ENCODE data around the gene OR6C76.
"Not testable (repeated sequence)": the region's sequence is repeated elsewhere in the genome, so short reads cannot be mapped to it uniquely, and the experiment has no call there.

Gene OR6C76

GRCh38 chr12:55425954-55426353, at the start of gene OR6C76:
TSS of gene OR6C76 (plus strand) at chr12:55426254. CDS start at chr12:55426254, 0 bp downstream.
- DNase-seq (ENCODE audit: low read depth) = no peak

GRCh38 chr12:55385891-55386290, 40.2 kb upstream of the OR6C76 start:
- no peak for DNase-seq (ENCODE audit: low read depth)

- DNase-seq (ENCODE audit: low read depth) = no peak
These were observed 33.8 kb upstream of the OR6C76 start for GRCh38 chr12:55392032-55392795.

- no peak for DNase-seq (ENCODE audit: low read depth)
These were observed 29.7 kb upstream of the OR6C76 start for GRCh38 chr12:55396326-55396725.

GRCh38 chr12:55400229-55400628, 25.8 kb upstream of the OR6C76 start, which contains the start of gene OR6C65:
TSS of gene OR6C65 (plus strand) at chr12:55400529. CDS start at chr12:55400529, 0 bp downstream.
- DNase-seq (ENCODE audit: low read depth) = no peak

- DNase-seq (ENCODE audit: low read depth) = no peak
These were observed 18.2 kb upstream of the OR6C76 start for GRCh38 chr12:55407866-55408265.

- not testable (repeated sequence) for DNase-seq (ENCODE audit: low read depth)
These were observed 16.9 kb upstream of the OR6C76 start for GRCh38 chr12:55409133-55409532.

GRCh38 chr12:55412138-55412537, 13.9 kb upstream of the OR6C76 start:
- not testable (repeated sequence) for DNase-seq (ENCODE audit: low read depth)

- not testable (repeated sequence) for DNase-seq (ENCODE audit: low read depth)
These were observed 12.3 kb upstream of the OR6C76 start for GRCh38 chr12:55413498-55414388.

GRCh38 chr12:55414396-55414823, 11.6 kb upstream of the OR6C76 start:
- not testable (repeated sequence) for DNase-seq (ENCODE audit: low read depth)

GRCh38 chr12:55414889-55415288, 11.2 kb upstream of the OR6C76 start:
- not testable (repeated sequence) for DNase-seq (ENCODE audit: low read depth)

- DNase-seq (ENCODE audit: low read depth) = no peak
These were observed 9.1 kb upstream of the OR6C76 start for GRCh38 chr12:55416961-55417360.

GRCh38 chr12:55420307-55420962, 5.6 kb upstream of the OR6C76 start:
- no peak for DNase-seq (ENCODE audit: low read depth)

GRCh38 chr12:55428331-55429243, 2.5 kb downstream of the OR6C76 start:
- DNase-seq (ENCODE audit: low read depth) = no peak

GRCh38 chr12:55441233-55441632, 15.2 kb downstream of the OR6C76 start:
- DNase-seq (ENCODE audit: low read depth) = not testable (repeated sequence)

GRCh38 chr12:55443776-55444175, 17.7 kb downstream of the OR6C76 start, which contains the start of gene OR6C2:
TSS of gene OR6C2 (plus strand) at chr12:55444076. CDS start at chr12:55452214, 8,138 bp downstream.
- DNase-seq (ENCODE audit: low read depth) = no peak

- DNase-seq (ENCODE audit: low read depth) = no peak
These were observed 19.3 kb downstream of the OR6C76 start for GRCh38 chr12:55445357-55445756.

GRCh38 chr12:55446326-55446725, 20.3 kb downstream of the OR6C76 start:
- DNase-seq (ENCODE audit: low read depth) = no peak

- DNase-seq (ENCODE audit: low read depth) = no peak
These were observed 22.8 kb downstream of the OR6C76 start for GRCh38 chr12:55448825-55449224.

GRCh38 chr12:55464926-55465325, 38.9 kb downstream of the OR6C76 start:
- not testable (repeated sequence) for DNase-seq (ENCODE audit: low read depth)

- DNase-seq (ENCODE audit: low read depth) = no peak
These were observed 41.8 kb downstream of the OR6C76 start for GRCh38 chr12:55467836-55468235.

Measured in stimulated activated CD8-positive, alpha-beta memory T cell treated with anti-CD3 and anti-CD28 coated beads, Interleukin-12 subunit alpha, Interleukin-12 subunit beta, amount 100 ng/mL, for 1 hour (primary cell).